Mesendoderm (in vitro differentiated cells): ENCODE data around the gene EMID1.
A peak's percentile ranks its signal among the peaks of the same experiment; 100 is the strongest.

ENCODE experiments used
- DNase-seq: peaks from one replicate; pipeline ENCODE4 v3.0.0; 2013
- H2AK5ac ChIP-seq: 2 replicates; pipeline ENCODE4 v1.6.1; 2013; ENCODE audit warnings: low read length, inconsistent platforms
- H2BK120ac ChIP-seq: 2 replicates; pipeline ENCODE4 v1.6.1; 2013; ENCODE audit warnings: low read depth, mild to moderate bottlenecking, low read length, moderate library complexity, mixed read lengths
- H2BK15ac ChIP-seq: replicated peaks from 2 replicates; pipeline ENCODE4 v1.6.1; 2013; ENCODE audit warnings: low read depth, mild to moderate bottlenecking, moderate library complexity
- H2BK5ac ChIP-seq: 2 replicates; pipeline ENCODE4 v1.6.1; 2013; ENCODE audit warnings: low read length, inconsistent platforms
- H3K18ac ChIP-seq: 2 replicates; pipeline ENCODE4 v1.6.1; 2013; ENCODE audit warnings: mild to moderate bottlenecking, low read length, mixed read lengths
- H3K23ac ChIP-seq: one replicate; pipeline ENCODE4 v1.6.1; 2013; ENCODE audit warnings: low read length
- H3K27ac ChIP-seq: 2 replicates; pipeline ENCODE4 v1.5.1; 2013; ENCODE audit warnings: low read depth, mild to moderate bottlenecking, inconsistent platforms, low read length, moderate library complexity
- H3K27me3 ChIP-seq: 2 replicates; pipeline ENCODE4 v1.6.1; 2013; ENCODE audit warnings: low read length, control low read depth, mild to moderate bottlenecking, inconsistent platforms; ENCODE audit not compliant: insufficient read depth, poor library complexity
- H3K36me3 ChIP-seq: 2 replicates; pipeline ENCODE4 v1.6.1; 2013; ENCODE audit warnings: low read length, inconsistent platforms; ENCODE audit not compliant: control insufficient read depth, insufficient read depth
- H3K4ac ChIP-seq: one replicate; pipeline ENCODE4 v1.6.1; 2013; ENCODE audit warnings: low read depth, mild to moderate bottlenecking, low read length, moderate library complexity
- H3K4me1 ChIP-seq: 2 replicates; pipeline ENCODE4 v1.6.1; 2013; ENCODE audit warnings: low read depth, low read length, inconsistent platforms; ENCODE audit not compliant: control insufficient read depth
- H3K4me2 ChIP-seq: 2 replicates; pipeline ENCODE4 v1.6.1; 2013; ENCODE audit warnings: low read length
- H3K4me3 ChIP-seq: 2 replicates; pipeline ENCODE4 v1.5.1; 2013; ENCODE audit warnings: mild to moderate bottlenecking, low read length
- H3K56ac ChIP-seq: one replicate; pipeline ENCODE4 v1.6.1; 2013; ENCODE audit warnings: low read length
- H3K79me1 ChIP-seq: 2 replicates; pipeline ENCODE4 v1.6.1; 2013; ENCODE audit warnings: low read length, inconsistent platforms
- H3K79me2 ChIP-seq: 2 replicates; pipeline ENCODE4 v1.6.1; 2013; ENCODE audit warnings: mild to moderate bottlenecking, low read length; ENCODE audit not compliant: control insufficient read depth, insufficient read depth
- H3K9ac ChIP-seq: 2 replicates; pipeline ENCODE4 v1.6.1; 2013; ENCODE audit warnings: low read length, inconsistent platforms
- H4K5ac ChIP-seq: one replicate; pipeline ENCODE4 v1.6.1; 2013; ENCODE audit warnings: low read length
- H4K8ac ChIP-seq: one replicate; pipeline ENCODE4 v1.6.1; 2013; ENCODE audit warnings: low read depth, mild to moderate bottlenecking, control low read depth, low read length, moderate library complexity
- WGBS: extraction: QIAGEN DNeasy Blood & Tissue Kit; methylation state at CpG from one replicate; pipeline ENCODE4 v1.1.7; 2013; ENCODE audit warnings: low lambda C conversion rate, missing lambda C conversion rate; ENCODE audit not compliant: insufficient coverage; ENCODE audit errors: extremely low coverage; 5-methylcytosine and 5-hydroxymethylcytosine counted together

The EMID1 gene

DNA sequence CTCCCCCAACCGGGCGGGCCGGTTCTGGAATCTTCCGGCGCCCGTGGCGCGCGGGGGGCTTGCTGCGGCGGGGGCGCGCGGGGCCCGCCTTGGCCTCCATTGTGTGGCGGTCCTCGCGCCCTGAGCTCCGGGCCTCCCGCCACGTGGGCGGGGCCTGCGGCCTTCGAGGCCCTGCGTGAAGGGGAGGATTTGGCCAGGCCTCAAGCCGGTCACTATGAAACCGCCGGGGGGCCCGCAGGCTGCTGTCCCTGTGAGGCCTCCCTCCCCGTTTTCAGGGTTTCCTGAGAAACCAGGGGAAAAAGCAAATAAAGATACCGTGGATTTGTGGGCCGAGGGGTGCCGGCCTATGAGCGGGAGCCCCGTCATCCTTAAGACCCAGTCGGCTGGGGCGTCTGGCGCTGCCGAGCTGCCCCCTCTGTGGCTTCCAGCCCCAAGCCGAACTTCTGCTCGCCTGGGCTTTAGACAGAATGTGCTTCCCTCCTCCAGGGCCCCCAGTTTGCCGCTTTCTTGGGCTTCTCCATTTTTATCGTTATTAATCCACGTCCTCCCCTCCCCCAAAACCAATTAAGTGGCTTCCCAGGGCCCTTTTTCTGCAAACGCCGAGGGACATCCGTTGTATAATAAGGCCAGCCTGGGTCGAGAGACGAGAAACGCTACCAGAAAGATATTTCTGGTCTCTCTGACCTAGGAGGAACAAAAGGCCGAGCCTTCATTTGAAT lies 63.0 kb downstream of the EMID1 start:
- peak overlapping the region; percentile 99 for H3K4ac ChIP-seq
- H3K23ac ChIP-seq = peak overlapping the region; percentile 73
- H3K4me3 ChIP-seq = peak overlapping the region; percentile 63
- H3K36me3 ChIP-seq = peaks cover 16% of the 10 kb centered on the region
- no peak overlapping the region for H2AK5ac ChIP-seq
- no peaks in the 10 kb centered on the region for H3K27me3 ChIP-seq
- peaks cover 73% of the 10 kb centered on the region for H3K79me2 ChIP-seq
- no CpG with 5 or more reads among the region's 51 CpGs for WGBS
- H3K56ac ChIP-seq = peak overlapping the region; percentile 95
- H2BK120ac ChIP-seq = peak overlapping the region; percentile 69
- H3K4me2 ChIP-seq = peak overlapping the region; percentile 98
- H4K8ac ChIP-seq = peak overlapping the region; percentile 81
- DNase-seq = peak; percentile 80
- peak overlapping the region; percentile 95 for H3K18ac ChIP-seq
- H2BK15ac ChIP-seq = no peak overlapping the region
- peaks cover 13% of the 10 kb centered on the region for H3K79me1 ChIP-seq
- peak overlapping the region; percentile 91 for H3K27ac ChIP-seq
- peak overlapping the region; percentile 81 for H2BK5ac ChIP-seq
- H4K5ac ChIP-seq = no peak overlapping the region
- peaks cover 11% of the 10 kb centered on the region for H3K4me1 ChIP-seq
- peak overlapping the region; percentile 98 for H3K9ac ChIP-seq

DNA sequence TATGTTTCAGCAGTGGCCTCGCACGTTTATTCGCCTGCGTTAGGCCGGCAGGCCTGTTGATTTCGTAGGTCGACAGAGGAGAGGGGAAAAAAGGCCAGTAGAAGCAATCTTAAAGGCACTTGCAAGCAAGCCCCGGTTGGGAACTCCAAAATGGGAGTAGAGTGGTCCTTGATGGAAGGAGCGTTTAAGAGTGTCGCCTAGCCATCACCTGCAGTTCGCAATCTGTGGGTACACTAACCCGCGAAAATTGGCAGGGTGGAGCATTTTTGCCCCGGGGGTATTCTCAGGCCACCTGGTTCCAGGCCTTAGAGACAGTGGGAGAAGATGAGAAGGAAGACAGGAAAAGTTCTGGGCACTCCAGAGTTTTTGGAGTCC lies 63.5 kb downstream of the EMID1 start:
- H3K36me3 ChIP-seq = peaks cover 13% of the 10 kb centered on the region
- peak; percentile 42 for DNase-seq

GRCh38 chr22:29269731-29270474 lies 64.2 kb downstream of the EMID1 start:
- peak; percentile 54 for DNase-seq
- peak overlapping the region; percentile 98 for H3K4me2 ChIP-seq

More for the DNA sequence above, 63.5 kb downstream of the EMID1 start:
- WGBS = no CpG with 5 or more reads among the region's 14 CpGs
- Histone ChIP-seq H3K79me1 (peaks cover 11% of the 10 kb centered on the region), H3K56ac (peak overlapping the region; percentile 95), H3K4ac (peak overlapping the region; percentile 99), H3K27ac (peak overlapping the region; percentile 91), H3K27me3 (no peaks in the 10 kb centered on the region), H3K18ac (peak overlapping the region; percentile 95), H2BK120ac (no peak overlapping the region), H3K79me2 (peaks cover 78% of the 10 kb centered on the region), H4K5ac (no peak overlapping the region), H3K4me3 (peak overlapping the region; percentile 63), H3K23ac (no peak overlapping the region), H3K9ac (peak overlapping the region; percentile 98), H4K8ac (no peak overlapping the region), H3K4me2 (peak overlapping the region; percentile 98), H3K4me1 (peaks cover 11% of the 10 kb centered on the region), H2AK5ac (peak overlapping the region; percentile 14), H2BK15ac (no peak overlapping the region), H2BK5ac (no peak overlapping the region)

DNA sequence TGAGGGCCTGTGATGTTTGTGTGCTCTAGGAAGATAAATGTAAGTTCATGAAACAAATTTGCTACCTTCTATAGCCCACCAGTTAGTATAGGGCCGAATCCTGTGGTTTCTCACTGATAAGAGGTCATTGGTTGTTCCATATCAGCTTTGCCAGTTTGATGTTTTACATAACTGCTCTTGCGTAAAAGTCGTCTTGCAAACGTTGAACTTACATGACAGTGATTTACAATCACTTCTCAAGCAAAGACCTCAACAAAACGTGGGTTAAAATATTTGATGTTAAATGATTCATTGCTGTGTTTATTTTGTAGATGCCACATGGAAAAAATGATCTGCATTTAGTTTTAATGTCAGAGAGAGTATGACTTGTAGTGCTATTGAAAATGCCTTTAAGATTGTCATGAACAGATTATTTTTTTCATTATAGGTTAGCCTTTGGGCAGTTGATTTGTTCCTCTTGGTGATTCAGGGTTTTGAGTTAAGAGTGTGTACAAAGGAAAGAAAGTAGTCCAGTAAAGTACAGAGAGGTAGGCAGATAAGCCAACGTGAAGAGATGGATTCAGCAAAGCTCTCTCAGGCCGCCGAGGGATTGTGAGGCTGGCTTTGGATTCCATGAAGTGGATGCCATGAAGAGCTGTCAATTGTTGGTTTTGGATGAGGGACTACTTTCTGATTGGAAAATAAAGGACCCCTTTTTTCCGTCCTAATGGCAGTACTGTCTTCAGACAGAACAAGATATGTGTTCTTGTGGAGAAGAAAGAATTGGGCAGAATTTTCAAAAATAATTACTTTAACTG lies 65.0 kb downstream of the EMID1 start:
- Histone ChIP-seq H3K27ac (no peak overlapping the region), H3K4me3 (peak overlapping the region; percentile 63), H3K56ac (peak overlapping the region; percentile 95), H3K9ac (peak overlapping the region; percentile 98), H3K4me1 (peaks cover 11% of the 10 kb centered on the region), H3K27me3 (no peaks in the 10 kb centered on the region), H2BK5ac (no peak overlapping the region), H3K36me3 (peaks cover 11% of the 10 kb centered on the region), H2BK15ac (no peak overlapping the region), H2BK120ac (no peak overlapping the region), H3K23ac (no peak overlapping the region), H3K4me2 (peak overlapping the region; percentile 98), H3K4ac (no peak overlapping the region), H4K5ac (no peak overlapping the region), H4K8ac (no peak overlapping the region), H2AK5ac (no peak overlapping the region), H3K79me1 (peaks cover 6% of the 10 kb centered on the region), H3K18ac (no peak overlapping the region), H3K79me2 (peaks cover 88% of the 10 kb centered on the region)
- no CpG with 5 or more reads among the region's 9 CpGs for WGBS
- DNase-seq = no peak

More at GRCh38 chr22:29269731-29270474, 64.2 kb downstream of the EMID1 start:
- H3K27ac ChIP-seq = peak overlapping the region; percentile 16
- peaks cover 9% of the 10 kb centered on the region for H3K79me1 ChIP-seq
- peaks cover 12% of the 10 kb centered on the region for H3K36me3 ChIP-seq
- no peak overlapping the region for H2BK5ac ChIP-seq
- no peak overlapping the region for H3K18ac ChIP-seq
- H3K27me3 ChIP-seq = no peaks in the 10 kb centered on the region
- peak overlapping the region; percentile 68 for H3K23ac ChIP-seq
- H3K56ac ChIP-seq = peak overlapping the region; percentile 95
- no CpG with 5 or more reads among the region's 13 CpGs for WGBS
- no peak overlapping the region for H4K5ac ChIP-seq
- no peak overlapping the region for H2AK5ac ChIP-seq
- H3K9ac ChIP-seq = peak overlapping the region; percentile 98
- H3K4me3 ChIP-seq = peak overlapping the region; percentile 63
- no peak overlapping the region for H2BK15ac ChIP-seq
- H2BK120ac ChIP-seq = no peak overlapping the region
- H3K4me1 ChIP-seq = peaks cover 11% of the 10 kb centered on the region
- no peak overlapping the region for H4K8ac ChIP-seq
- peaks cover 82% of the 10 kb centered on the region for H3K79me2 ChIP-seq
- H3K4ac ChIP-seq = no peak overlapping the region

DNA sequence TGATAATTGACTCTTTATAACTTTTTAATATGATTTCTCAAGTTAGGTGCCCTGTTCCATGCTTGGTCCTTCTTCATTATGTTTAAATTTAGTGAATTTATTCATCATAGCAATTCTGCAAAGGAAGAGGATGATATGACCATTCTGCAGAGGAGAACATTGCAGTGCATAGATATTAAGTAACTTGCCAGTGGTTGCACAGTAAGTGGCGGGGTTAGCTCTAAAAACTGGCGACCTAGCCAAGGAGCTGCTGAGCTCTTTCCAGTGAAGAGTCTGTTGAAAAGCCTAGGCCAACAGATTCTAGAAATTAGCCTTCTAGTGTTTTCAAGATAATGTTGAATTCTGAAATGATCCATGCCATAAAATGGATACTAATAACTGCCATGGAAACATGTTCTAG lies 66.9 kb downstream of the EMID1 start:
- no peak for DNase-seq
- Histone ChIP-seq H2BK5ac (no peak overlapping the region), H2BK120ac (no peak overlapping the region), H3K9ac (no peak overlapping the region), H3K36me3 (peaks cover 14% of the 10 kb centered on the region), H3K4ac (no peak overlapping the region), H3K4me3 (no peak overlapping the region), H3K27ac (no peak overlapping the region), H3K4me1 (peaks cover 5% of the 10 kb centered on the region), H3K56ac (no peak overlapping the region), H4K5ac (no peak overlapping the region), H3K18ac (no peak overlapping the region), H2BK15ac (no peak overlapping the region), H3K27me3 (no peaks in the 10 kb centered on the region), H2AK5ac (no peak overlapping the region), H3K4me2 (no peak overlapping the region), H3K79me1 (peaks cover 4% of the 10 kb centered on the region), H3K23ac (no peak overlapping the region), H4K8ac (no peak overlapping the region), H3K79me2 (peaks cover 84% of the 10 kb centered on the region)
- no CpG with 5 or more reads among the region's 2 CpGs for WGBS
